C4-2B (cell line): ENCODE results near the gene LRCH3.

Source experiments
- CTCF ChIP-seq: fragments of 450-650 bp; conservative IDR thresholded peaks from 2 replicates; pipeline ENCODE4 v1.5.1; 2017; ENCODE audit warnings: mild to moderate bottlenecking
- ZFX ChIP-seq: fragments of 450-650 bp; IDR thresholded peaks from 2 replicates; pipeline ENCODE4 v1.6.1; 2017

GRCh38 chr3:197800379-197800778, 9.3 kb downstream of the LRCH3 start:
- TF ChIP-seq CTCF (no peak), ZFX (no peak)
